Type B pancreatic cell (in vitro differentiated cells): ENCODE data around the gene FLOT1. TPM values are rescaled to one million over a fixed set of nuclear protein-coding genes. Genes with fewer than 3 reads are reported as not detected.

Source experiments
- DNase-seq: peaks from one replicate; pipeline ENCODE4 v3.0.0; 2021; ENCODE audit warnings: mixed read lengths; ENCODE audit not compliant: unreplicated experiment; ENCODE audit errors: extremely low spot score
- H3K27ac Mint-ChIP-seq: 2 replicates; pipeline ENCODE4 v1.8.0; 2021; ENCODE audit warnings: mild to moderate bottlenecking, mixed read lengths
- H3K27me3 Mint-ChIP-seq: 2 replicates; pipeline ENCODE4 v1.8.0; 2021; ENCODE audit warnings: mixed read lengths
- H3K36me3 Mint-ChIP-seq: 2 replicates; pipeline ENCODE4 v1.8.0; 2021; ENCODE audit warnings: mixed read lengths
- H3K4me1 Mint-ChIP-seq: one replicate; pipeline ENCODE4 v1.8.0; 2021; ENCODE audit warnings: mixed read lengths; ENCODE audit not compliant: unreplicated experiment
- H3K4me3 Mint-ChIP-seq: 2 replicates; pipeline ENCODE4 v1.8.0; 2021; ENCODE audit warnings: mild to moderate bottlenecking, mixed read lengths
- H3K9me3 Mint-ChIP-seq: 2 replicates; pipeline ENCODE4 v1.8.0; 2021; ENCODE audit warnings: mixed read lengths
- CTCF ChIP-seq: fragments of 200-600 bp; sonication (generic); conservative IDR thresholded peaks from 2 replicates; pipeline ENCODE4 v1.5.0; 2021; ENCODE audit warnings: antibody characterized with exemption, mild to moderate bottlenecking
- total RNA-seq: library from RNA; stranded (reverse); gene quantifications from 2 replicates; pipeline ENCODE4 v1.2.1, GENCODE V29; 2021; ENCODE audit warnings: low replicate concordance

Gene FLOT1
- total RNA-seq, 1 donor from 2014 or later, result 94.8 TPM

- Mint-ChIP-seq H3K27ac (peak overlapping the region; percentile 25), H3K4me3 (no peak overlapping the region), H3K36me3 (no peaks in the 10 kb centered on the region), H3K4me1 (peaks cover 41% of the 10 kb centered on the region), H3K27me3 (no peaks in the 10 kb centered on the region), H3K9me3 (no peaks in the 10 kb centered on the region)
- no peak for DNase-seq
- no peak for TF ChIP-seq CTCF
Measured at GRCh38 chr6:30770592-30770991, 28.1 kb upstream of the FLOT1 start.

GRCh38 chr6:30769853-30770524, 27.5 kb upstream of the FLOT1 start:
- Mint-ChIP-seq H3K4me3 (peak overlapping the region; percentile 61), H3K4me1 (peaks cover 47% of the 10 kb centered on the region), H3K27ac (peak overlapping the region; percentile 88), H3K27me3 (no peaks in the 10 kb centered on the region), H3K9me3 (no peaks in the 10 kb centered on the region), H3K36me3 (no peaks in the 10 kb centered on the region)
- DNase-seq, result no peak
- TF ChIP-seq CTCF, result no peak

- H3K4me3 Mint-ChIP-seq, result peak overlapping the region; percentile 61
- no peaks in the 10 kb centered on the region for H3K36me3 Mint-ChIP-seq
- no peak for TF ChIP-seq CTCF
- peak overlapping the region; percentile 88 for H3K27ac Mint-ChIP-seq
- no peaks in the 10 kb centered on the region for H3K27me3 Mint-ChIP-seq
- peaks cover 54% of the 10 kb centered on the region for H3K4me1 Mint-ChIP-seq
- no peak for DNase-seq
- H3K9me3 Mint-ChIP-seq, result peaks cover 3% of the 10 kb centered on the region
Measured at GRCh38 chr6:30769088-30769852, 26.8 kb upstream of the FLOT1 start.

- H3K4me1 Mint-ChIP-seq, result peaks cover 54% of the 10 kb centered on the region
Measured at GRCh38 chr6:30768634-30769087, 26.2 kb upstream of the FLOT1 start.

GRCh38 chr6:30767944-30768301, 25.4 kb upstream of the FLOT1 start:
- H3K36me3 Mint-ChIP-seq, result no peaks in the 10 kb centered on the region
- no peaks in the 10 kb centered on the region for H3K27me3 Mint-ChIP-seq
- peaks cover 4% of the 10 kb centered on the region for H3K9me3 Mint-ChIP-seq
- no peak overlapping the region for H3K4me3 Mint-ChIP-seq
- TF ChIP-seq CTCF, result no peak
- no peak for DNase-seq
- H3K4me1 Mint-ChIP-seq, result peaks cover 60% of the 10 kb centered on the region
- H3K27ac Mint-ChIP-seq, result no peak overlapping the region

More at GRCh38 chr6:30768634-30769087, 26.2 kb upstream of the FLOT1 start:
- Mint-ChIP-seq H3K9me3 (peaks cover 4% of the 10 kb centered on the region), H3K27me3 (no peaks in the 10 kb centered on the region), H3K36me3 (no peaks in the 10 kb centered on the region), H3K4me3 (no peak overlapping the region), H3K27ac (peak overlapping the region; percentile 32)
- TF ChIP-seq CTCF, result no peak
- no peak for DNase-seq
